GM19239 (cell line): Measurements from ENCODE around the gene TDRKH.

Experiments used
- DNase-seq: peaks from one replicate; pipeline ENCODE4 v3.0.0; 2011; ENCODE audit warnings: low spot score; ENCODE audit not compliant: insufficient read length
- FAIRE-seq: peaks from 2 replicates; lab custom pipeline; 2011; peaks lifted over from hg19 to GRCh38; lab: Jason Lieb, UNC

TDRKH gene, protein sequence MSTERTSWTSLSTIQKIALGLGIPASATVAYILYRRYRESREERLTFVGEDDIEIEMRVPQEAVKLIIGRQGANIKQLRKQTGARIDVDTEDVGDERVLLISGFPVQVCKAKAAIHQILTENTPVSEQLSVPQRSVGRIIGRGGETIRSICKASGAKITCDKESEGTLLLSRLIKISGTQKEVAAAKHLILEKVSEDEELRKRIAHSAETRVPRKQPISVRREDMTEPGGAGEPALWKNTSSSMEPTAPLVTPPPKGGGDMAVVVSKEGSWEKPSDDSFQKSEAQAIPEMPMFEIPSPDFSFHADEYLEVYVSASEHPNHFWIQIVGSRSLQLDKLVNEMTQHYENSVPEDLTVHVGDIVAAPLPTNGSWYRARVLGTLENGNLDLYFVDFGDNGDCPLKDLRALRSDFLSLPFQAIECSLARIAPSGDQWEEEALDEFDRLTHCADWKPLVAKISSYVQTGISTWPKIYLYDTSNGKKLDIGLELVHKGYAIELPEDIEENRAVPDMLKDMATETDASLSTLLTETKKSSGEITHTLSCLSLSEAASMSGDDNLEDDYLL

GRCh38 chr1:151790071-151790939 is at the start of gene TDRKH:
Gene TDRKH, minus strand, starts transcription at chr1:151790500. Its CDS starts 7,478 bp downstream, at chr1:151783022.
- peak; percentile 99 for FAIRE-seq

DNA sequence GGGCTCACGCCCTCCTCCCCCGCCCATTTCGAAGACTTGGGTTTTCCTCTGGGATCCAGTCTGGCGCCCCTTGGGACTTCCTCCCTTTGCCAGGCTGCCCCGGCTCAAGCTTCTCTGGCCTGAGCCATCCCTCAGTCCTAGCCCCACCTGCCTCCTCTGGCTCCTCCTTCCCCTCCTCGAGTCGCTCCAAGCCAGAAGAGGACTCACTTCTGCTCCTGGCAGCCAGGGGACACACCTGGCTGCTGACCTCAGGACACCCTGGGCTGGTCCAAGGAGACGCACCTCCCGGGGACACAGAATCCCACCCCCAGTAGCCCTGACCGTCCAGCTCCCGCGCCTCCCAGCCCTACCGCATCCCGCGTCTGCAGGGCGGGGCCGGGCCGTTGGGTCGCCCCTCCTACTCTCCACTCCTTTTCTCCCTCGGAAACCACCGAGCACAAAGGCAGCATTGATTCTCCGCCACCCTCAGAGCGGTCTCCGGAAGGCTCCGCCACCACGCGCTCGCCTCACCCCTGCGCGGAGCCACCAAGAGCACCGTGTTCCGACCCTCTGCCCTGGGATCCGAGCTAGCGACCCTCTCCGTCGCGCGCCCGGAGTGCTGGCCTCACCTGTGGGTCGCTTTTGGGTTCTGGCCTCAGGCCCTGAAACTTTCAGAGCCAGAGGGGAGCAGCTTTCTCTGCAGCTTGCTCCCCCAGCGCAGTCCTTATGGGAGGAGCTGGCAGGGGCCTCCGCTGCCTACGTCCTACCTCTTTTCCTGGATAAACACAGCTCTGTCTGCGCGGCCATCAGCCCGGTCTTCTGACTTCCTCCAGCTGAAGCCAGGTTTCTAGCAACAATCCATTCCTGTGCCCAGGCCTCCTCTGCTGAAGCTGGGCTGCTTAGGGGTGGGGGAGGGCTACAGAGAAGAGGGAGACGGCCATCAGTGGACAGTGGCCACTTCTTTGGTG is 49.4 kb upstream of the TDRKH start, which contains the start of gene C2CD4D:
Gene C2CD4D (minus strand): TSS at position 364 of the 947 bp plus-strand sequence. CDS start 831 bp downstream, outside the sequence.
- FAIRE-seq: peak; percentile 80
- peak; percentile 57 for DNase-seq

More at GRCh38 chr1:151790071-151790939, at the start of gene TDRKH:
- DNase-seq: peak; percentile 96

DNA sequence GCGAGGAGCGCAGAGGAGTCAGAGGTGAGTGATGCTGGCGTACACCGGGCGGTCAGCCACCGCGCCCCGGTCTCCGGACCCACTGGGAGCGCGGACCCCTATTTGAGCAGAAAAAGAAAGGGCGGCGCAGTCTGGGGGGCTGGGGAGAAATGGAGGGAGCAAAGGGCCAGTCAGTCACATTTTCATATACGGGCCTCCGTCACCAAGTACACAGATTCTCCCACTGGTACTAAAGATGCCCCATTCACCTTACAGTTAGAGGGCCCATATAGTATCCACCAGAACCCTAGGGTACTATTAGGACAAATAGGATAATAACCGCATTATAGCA is 48.7 kb upstream of the TDRKH start:
- FAIRE-seq: no peak
- no peak for DNase-seq

DNA sequence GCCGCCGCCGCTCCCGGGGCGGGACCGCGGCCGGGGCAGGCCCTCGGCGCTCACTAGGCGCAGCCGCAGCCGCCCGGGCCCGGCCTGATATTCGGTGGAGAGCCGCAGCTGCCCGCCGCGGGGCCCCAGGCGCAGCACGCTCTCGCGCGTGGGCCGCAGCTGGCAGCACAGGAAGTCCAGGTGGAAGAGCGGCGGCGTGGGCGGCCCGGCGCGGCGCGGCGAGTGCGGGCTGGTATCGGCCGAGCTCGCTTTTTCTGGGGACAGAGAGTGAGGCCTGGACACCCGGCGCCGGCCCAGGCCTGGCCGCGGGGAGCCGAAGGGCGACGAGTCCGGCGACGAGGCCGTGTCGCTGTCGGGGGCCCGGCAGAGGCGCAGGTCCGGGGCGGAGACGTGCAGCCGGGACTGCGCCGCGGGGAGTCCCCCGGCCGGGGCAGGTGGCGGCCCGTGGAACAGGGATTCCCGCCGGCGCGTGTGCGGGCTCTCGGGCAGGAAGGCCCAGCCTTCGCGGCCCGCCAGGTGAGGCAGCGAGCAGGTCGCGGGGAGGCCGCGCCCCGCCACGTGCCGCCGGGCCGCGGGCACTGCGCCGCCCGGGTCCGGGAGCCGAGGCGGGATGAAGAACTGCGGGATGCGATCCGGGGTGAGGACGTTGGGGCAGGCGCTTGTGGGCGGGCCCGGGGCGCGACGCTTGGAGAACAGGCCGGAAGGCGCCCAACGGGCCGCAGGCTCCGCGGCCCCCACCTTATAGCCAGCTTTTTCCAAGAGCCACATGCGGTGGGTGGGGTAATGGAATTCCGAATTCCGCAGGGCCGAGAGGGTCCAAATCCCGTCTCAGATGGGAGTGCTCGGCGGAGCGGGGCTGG is 48.2 kb upstream of the TDRKH start:
- peak; percentile 33 for DNase-seq
- no peak for FAIRE-seq

DNA sequence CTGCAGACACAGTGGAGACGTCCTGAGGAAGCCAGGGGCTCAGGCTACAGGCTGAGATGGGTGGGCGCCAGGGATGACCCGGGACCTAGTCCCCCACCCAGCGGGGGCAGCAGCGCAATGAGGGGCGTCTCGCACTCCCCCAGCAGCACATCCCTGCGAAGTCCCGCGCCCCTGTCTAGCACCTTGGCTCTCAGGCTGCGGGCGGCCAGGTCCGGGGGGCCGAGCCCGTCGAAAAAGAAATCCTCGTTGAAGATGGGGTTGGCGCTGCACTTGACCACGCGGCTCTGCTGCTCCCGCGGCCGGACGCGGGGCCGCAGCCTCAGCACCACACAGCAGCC is 47.6 kb upstream of the TDRKH start:
- FAIRE-seq: no peak

DNA sequence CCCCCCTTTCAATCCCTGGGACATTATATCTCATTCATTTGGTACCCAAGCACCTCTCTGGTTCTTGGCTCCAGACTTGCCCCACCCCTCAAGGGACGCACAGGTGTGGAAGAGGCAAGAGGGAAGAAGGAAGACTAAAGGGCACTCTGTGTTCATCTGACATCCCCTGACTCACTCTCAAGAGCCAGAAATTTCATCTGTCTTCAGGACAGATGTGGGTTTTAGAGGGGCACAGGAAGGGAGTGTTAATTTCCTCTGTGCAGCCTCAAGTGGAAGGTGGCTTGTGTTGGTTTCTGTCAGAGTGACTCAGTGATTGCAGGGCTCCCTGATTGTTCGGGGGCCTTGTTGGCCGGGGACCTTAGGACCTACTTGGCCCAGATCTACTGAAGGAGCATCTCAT is 46.9 kb upstream of the TDRKH start:
- DNase-seq: no peak
- no peak for FAIRE-seq

More for the DNA sequence above, 47.6 kb upstream of the TDRKH start:
- DNase-seq: no peak

DNA sequence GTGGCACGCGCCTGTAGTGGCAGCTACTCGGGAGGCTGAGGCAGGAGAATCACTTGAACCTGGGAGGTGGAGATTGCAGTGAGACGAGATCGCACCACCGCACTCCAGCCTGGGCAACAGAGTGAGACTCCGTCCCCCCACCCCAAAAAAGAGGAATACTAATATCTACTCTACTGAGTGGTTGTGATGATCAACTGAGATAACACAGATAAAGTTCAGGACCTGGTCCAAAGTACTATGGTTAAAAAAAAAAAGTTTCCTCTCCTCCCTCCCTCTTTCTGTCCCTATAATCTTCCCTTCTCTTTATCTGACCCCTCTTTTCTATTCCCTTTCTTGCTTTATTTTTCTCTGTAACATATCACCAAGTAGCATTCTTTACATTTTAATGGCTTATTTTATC is 45.3 kb upstream of the TDRKH start:
- FAIRE-seq (no peak), DNase-seq (no peak)

- FAIRE-seq: no peak
- DNase-seq: no peak
Measured at GRCh38 chr1:151834239-151834638, 43.9 kb upstream of the TDRKH start.

DNA sequence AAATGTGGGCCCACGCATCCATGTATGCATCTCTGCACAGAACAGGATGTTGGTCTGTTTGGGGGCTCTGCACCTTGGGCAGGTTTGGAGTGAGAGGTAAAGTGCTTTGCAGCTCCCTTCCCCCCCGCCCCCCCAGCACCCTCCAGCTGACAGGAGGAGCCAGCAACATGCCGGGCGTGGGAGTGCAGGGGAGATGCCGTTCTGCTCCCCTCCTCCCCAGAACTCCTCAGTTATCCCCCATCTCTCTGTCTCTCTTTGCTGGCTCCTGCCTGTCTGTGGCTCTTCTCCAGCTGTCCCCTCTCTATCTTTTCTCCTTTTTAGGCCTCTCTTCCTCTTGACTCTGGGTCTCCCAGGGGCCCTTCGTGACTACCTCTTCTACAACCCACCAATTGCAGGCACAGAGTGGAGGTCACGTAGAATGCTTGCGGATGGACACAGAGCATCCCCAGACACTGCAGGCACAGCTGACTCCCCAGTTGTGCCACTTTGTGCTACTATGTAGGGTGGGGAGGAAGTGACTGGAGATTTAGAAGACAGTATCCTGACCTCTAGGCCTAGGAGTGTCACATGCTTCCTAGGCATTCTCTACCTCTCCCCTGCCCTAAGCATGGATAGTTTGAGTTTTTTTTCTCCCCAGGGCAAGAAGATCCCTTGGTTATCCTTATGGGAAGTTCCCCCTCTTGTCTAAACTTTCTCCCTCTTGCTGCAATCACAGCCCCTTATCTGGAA is 43.0 kb upstream of the TDRKH start:
- FAIRE-seq: no peak
- DNase-seq: no peak

DNA sequence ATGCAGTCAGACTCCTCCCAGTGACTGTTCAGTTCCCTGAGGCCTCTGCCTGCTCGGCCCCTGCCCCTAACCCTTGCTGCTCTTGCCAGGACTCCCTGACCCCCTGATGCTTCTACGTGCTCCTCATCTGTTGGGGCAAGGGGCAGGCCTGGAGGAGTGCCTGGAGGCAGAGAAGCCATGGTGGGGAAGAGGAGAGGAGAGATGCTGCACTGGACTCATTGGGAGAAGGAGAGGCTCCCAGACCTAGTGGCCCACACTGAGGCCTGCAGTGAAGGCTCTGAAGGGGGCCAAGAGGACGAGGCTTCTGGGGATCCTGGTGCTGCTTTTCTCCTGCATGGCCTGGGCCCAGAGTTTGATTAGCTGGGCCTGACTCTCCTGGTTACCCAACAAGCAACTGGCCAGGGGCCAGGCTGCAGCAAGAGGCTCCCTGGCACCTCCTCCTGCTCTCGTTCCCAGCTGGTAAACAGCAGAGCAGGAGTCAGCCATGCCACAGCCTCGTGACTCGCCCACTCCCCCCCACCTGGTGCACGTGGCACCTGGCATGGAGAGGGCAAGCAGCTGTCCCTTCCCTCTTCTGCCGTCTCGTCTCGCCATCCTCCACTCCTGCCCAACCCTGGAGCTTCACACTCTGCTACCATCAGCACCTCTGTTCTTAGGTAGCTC is 42.1 kb upstream of the TDRKH start:
- FAIRE-seq (no peak), DNase-seq (no peak)

DNA sequence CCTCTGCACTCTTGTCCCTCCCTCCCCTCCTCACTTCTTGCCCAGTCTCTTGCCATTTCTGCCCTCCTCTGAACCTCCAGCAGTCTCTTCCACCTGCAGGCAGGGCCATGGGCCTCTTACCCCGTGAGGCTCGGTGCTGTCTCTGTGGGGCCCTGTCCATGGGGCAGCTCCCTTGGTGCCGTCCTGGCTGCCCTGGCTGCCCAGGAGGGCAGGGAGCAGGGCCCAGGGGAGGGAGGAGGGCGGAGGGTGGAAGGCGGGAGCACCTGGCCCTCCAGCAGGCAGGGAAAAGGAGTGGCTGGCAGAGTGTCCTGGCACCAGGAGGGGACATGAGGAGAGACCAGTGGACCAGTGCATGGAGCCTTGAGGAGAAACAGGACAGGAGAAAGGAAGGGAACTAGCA is 41.3 kb upstream of the TDRKH start, which contains the start of gene RORC:
Gene RORC (minus strand): TSS at position 198 of the 400 bp plus-strand sequence. CDS start 38 bp downstream, at position 160.
- FAIRE-seq: no peak
- DNase-seq: no peak

DNA sequence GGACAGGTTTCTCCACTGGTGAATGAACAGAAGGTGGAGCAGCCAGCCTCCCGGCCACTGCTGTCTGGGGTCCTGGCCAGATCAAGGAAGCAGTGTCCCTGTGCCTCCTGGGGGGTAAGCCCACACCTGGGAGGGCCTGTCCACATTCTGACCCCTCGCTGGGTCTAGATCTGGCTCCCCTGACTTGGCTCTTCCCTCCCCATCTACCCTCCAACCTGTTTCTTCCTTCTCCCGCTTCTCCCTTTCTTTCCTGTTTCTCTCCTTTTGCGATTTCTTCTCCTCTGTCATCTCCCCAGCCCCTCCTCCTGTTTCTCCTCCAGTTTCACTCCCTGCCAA is 40.9 kb upstream of the TDRKH start:
- FAIRE-seq (no peak), DNase-seq (no peak)

DNA sequence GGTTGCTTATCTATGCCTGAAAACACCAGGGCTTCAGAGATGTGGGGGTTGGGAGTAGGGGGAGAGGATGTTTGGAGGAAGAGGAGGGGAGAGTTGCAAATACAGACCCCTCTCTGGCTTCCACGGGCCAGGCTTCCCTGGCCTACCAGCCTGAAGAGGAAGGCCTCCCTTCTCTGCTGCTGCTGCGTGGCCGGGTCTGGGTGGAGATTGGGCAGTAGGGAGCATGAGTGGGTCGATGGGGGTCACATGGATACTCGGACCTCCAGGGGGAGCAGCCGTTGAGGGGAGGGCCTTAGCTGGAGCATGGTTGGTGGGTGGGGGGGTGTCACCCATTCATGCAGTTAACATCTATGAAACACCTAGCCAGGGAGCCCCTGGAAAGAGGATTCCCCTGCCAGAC is 39.8 kb upstream of the TDRKH start:
- FAIRE-seq: no peak
- DNase-seq: no peak

- FAIRE-seq (no peak), DNase-seq (no peak)
Measured at GRCh38 chr1:151829352-151830046, 39.2 kb upstream of the TDRKH start.

- no peak for DNase-seq
- no peak for FAIRE-seq
Measured at GRCh38 chr1:151828921-151829320, 38.6 kb upstream of the TDRKH start.

- FAIRE-seq (no peak), DNase-seq (no peak)
Measured at GRCh38 chr1:151827853-151828252, 37.6 kb upstream of the TDRKH start.
